Activated CD8-positive, alpha-beta memory T cell treated with anti-CD3 and anti-CD28 coated beads for 24 hours (primary cell): ENCODE data around the gene CACNA1B.
A peak's percentile ranks its signal among the peaks of the same experiment; 100 is the strongest.

ENCODE experiments used
- DNase-seq: peaks from one replicate; pipeline ENCODE4 v3.0.0-alpha.2; 2020

Gene CACNA1B

GRCh38 chr9:137968235-137968634 lies 90.7 kb downstream of the CACNA1B start:
- no peak for DNase-seq

GRCh38 chr9:137969008-137969407 lies 91.4 kb downstream of the CACNA1B start:
- no peak for DNase-seq

GRCh38 chr9:137969685-137970084 lies 92.1 kb downstream of the CACNA1B start:
- no peak for DNase-seq

GRCh38 chr9:137970098-137970497 lies 92.5 kb downstream of the CACNA1B start:
- DNase-seq: no peak

- DNase-seq: peak; percentile 38
Measured at GRCh38 chr9:137970686-137971476, 93.3 kb downstream of the CACNA1B start.

GRCh38 chr9:137971477-137972138 lies 94.0 kb downstream of the CACNA1B start:
- DNase-seq: no peak

GRCh38 chr9:137972355-137972987 lies 94.9 kb downstream of the CACNA1B start:
- peak; percentile 38 for DNase-seq

GRCh38 chr9:137972988-137973470 lies 95.4 kb downstream of the CACNA1B start:
- no peak for DNase-seq

- no peak for DNase-seq
Measured at GRCh38 chr9:137973829-137974416, 96.3 kb downstream of the CACNA1B start.

GRCh38 chr9:137974746-137975526 lies 97.4 kb downstream of the CACNA1B start:
- no peak for DNase-seq

- DNase-seq: no peak
Measured at GRCh38 chr9:137975527-137975913, 97.9 kb downstream of the CACNA1B start.

- DNase-seq: peak; percentile 46
Measured at GRCh38 chr9:137975936-137976565, 98.5 kb downstream of the CACNA1B start.

- no peak for DNase-seq
Measured at GRCh38 chr9:137977571-137978261, 100.1 kb downstream of the CACNA1B start.

- DNase-seq: no peak
Measured at GRCh38 chr9:137978262-137978714, 100.7 kb downstream of the CACNA1B start.

- DNase-seq: no peak
Measured at GRCh38 chr9:137982200-137982599, 104.6 kb downstream of the CACNA1B start.

GRCh38 chr9:137984005-137984404 lies 106.4 kb downstream of the CACNA1B start:
- peak; percentile 40 for DNase-seq

- no peak for DNase-seq
Measured at GRCh38 chr9:137984520-137985257, 107.1 kb downstream of the CACNA1B start.

GRCh38 chr9:137985637-137986071 lies 108.1 kb downstream of the CACNA1B start:
- DNase-seq: no peak

GRCh38 chr9:137986268-137987099 lies 108.9 kb downstream of the CACNA1B start:
- no peak for DNase-seq
